H1 (cell line): ENCODE data around the gene IFNL3. TPM values are rescaled to one million over a fixed set of nuclear protein-coding genes. Genes with fewer than 3 reads are reported as not detected.

ENCODE experiments used
- CTCF ChIA-PET: fragments of 300-600 bp; sonication (Branson Sonifier 250); formaldehyde crosslinking; loops from one replicate; lab custom pipeline; 2021; ENCODE audit not compliant: partially characterized antibody; lab: Charles Lee
- POLR2A ChIA-PET: fragments of 300-600 bp; sonication (Branson Sonifier 250); formaldehyde crosslinking; loops from one replicate; lab custom pipeline; 2021; ENCODE audit warnings: inconsistent platforms; ENCODE audit not compliant: partially characterized antibody; lab: Charles Lee
- DNase-seq, 2 experiments: peaks; one replicate each; pipeline versions ENCODE4 v3.0.0 to v3.0.0-alpha.2; 2010 to 2022; ENCODE audit warnings: low spot score in 2 of 2, low read depth in 1 of 2, mixed read lengths in 1 of 2
- FAIRE-seq: peaks from 2 replicates; lab custom pipeline; 2011; peaks lifted over from hg19 to GRCh38; lab: Jason Lieb, UNC
- H2AFZ ChIP-seq: 2 replicates; pipeline ENCODE4 v1.8.1; 2012; ENCODE audit warnings: low read length, inconsistent platforms
- H2AK5ac ChIP-seq: 2 replicates; pipeline ENCODE4 v1.6.1; 2013; ENCODE audit warnings: low read depth, low read length
- H2BK120ac ChIP-seq: replicated peaks from 2 replicates; pipeline ENCODE3; 2013; ENCODE audit warnings: low read depth, low read length, inconsistent platforms
- H2BK12ac ChIP-seq: 2 replicates; pipeline ENCODE4 v1.6.1; 2013; ENCODE audit warnings: low read depth, low read length
- H2BK15ac ChIP-seq: 2 replicates; pipeline ENCODE4 v1.6.1; 2013; ENCODE audit warnings: low read length
- H2BK20ac ChIP-seq: 2 replicates; pipeline ENCODE4 v1.6.1; 2013; ENCODE audit warnings: low read length
- H2BK5ac ChIP-seq: 2 replicates; pipeline ENCODE4 v1.6.1; 2013; ENCODE audit warnings: low read depth, low read length
- H3K14ac ChIP-seq: 2 replicates; pipeline ENCODE4 v1.6.1; 2013; ENCODE audit warnings: inconsistent platforms; ENCODE audit not compliant: insufficient read length
- H3K18ac ChIP-seq: 2 replicates; pipeline ENCODE4 v1.6.1; 2013; ENCODE audit warnings: low read length; ENCODE audit errors: extremely low read depth
- H3K23ac ChIP-seq: 2 replicates; pipeline ENCODE4 v1.6.1; 2013; ENCODE audit warnings: inconsistent platforms; ENCODE audit not compliant: insufficient read length
- H3K23me2 ChIP-seq: 2 replicates; pipeline ENCODE4 v1.6.1; 2013; ENCODE audit warnings: low read depth, low read length
- H3K27ac ChIP-seq: 2 replicates; pipeline ENCODE4 v1.6.1; 2011; ENCODE audit warnings: low read depth, low read length, inconsistent platforms
- H3K27me3 ChIP-seq, 4 experiments: replicated peaks in 1 of 4; 1 replicate in 1 of 4; 2 replicates in 3 of 4; pipeline versions ENCODE4 v1.6.1 to v1.8.1; 2011 to 2013; ENCODE audit warnings: low read length in 3 of 4, mild to moderate bottlenecking in 3 of 4, inconsistent platforms in 2 of 4, mixed read lengths in 2 of 4, moderate library complexity in 1 of 4; ENCODE audit not compliant: control insufficient read depth in 3 of 4, insufficient read depth in 3 of 4; ENCODE audit errors: extremely low read depth in 1 of 4
- H3K36me3 ChIP-seq, 4 experiments: 2 replicates each; pipeline versions ENCODE4 v1.6.1 to v1.8.1; 2011 to 2013; ENCODE audit warnings: mild to moderate bottlenecking in 4 of 4, low read length in 3 of 4, moderate library complexity in 2 of 4, control low read depth in 1 of 4, inconsistent platforms in 1 of 4; ENCODE audit not compliant: insufficient read depth in 4 of 4, control insufficient read depth in 2 of 4
- H3K4ac ChIP-seq: replicated peaks from 2 replicates; pipeline ENCODE3; 2013; ENCODE audit warnings: low read length, low read depth, mixed read lengths, inconsistent platforms; ENCODE audit not compliant: insufficient read length
- H3K4me1 ChIP-seq, 4 experiments: replicated peaks in 1 of 4; 1 replicate in 1 of 4; 2 replicates in 3 of 4; pipeline versions ENCODE4 v1.6.1 to v1.8.1; 2011 to 2013; ENCODE audit warnings: low read length in 3 of 4, inconsistent platforms in 2 of 4, mixed read lengths in 1 of 4; ENCODE audit not compliant: insufficient read depth in 4 of 4, control insufficient read depth in 3 of 4
- H3K4me2 ChIP-seq, 2 experiments: 2 replicates each; pipeline versions ENCODE4 v1.6.1 to v1.8.1; 2011 to 2013; ENCODE audit warnings: low read depth in 2 of 2, low read length in 2 of 2, control low read depth in 1 of 2, inconsistent platforms in 1 of 2, mild to moderate bottlenecking in 1 of 2; ENCODE audit not compliant: insufficient read depth in 1 of 2
- H3K4me3 ChIP-seq, 4 experiments: fragments of 200-600, 300-600 bp in 1 of 4; sonication (generic), shearing (Covaris generic), sonication (Bioruptor Twin) in 1 of 4; 2 replicates each; pipeline versions ENCODE4 v1.5.1 to v1.8.1; 2011 to 2016; ENCODE audit warnings: low read length in 4 of 4, low read depth in 3 of 4, control low read depth in 2 of 4, inconsistent platforms in 2 of 4, mild to moderate bottlenecking in 2 of 4, mixed read lengths in 1 of 4, moderate library complexity in 1 of 4; ENCODE audit not compliant: insufficient read depth in 2 of 4; ENCODE audit errors: extremely low read depth in 1 of 4
- H3K56ac ChIP-seq: replicated peaks from 2 replicates; pipeline ENCODE3; 2013; ENCODE audit warnings: low read depth, mild to moderate bottlenecking, mixed read lengths, low read length, inconsistent platforms; ENCODE audit not compliant: insufficient read length
- H3K79me1 ChIP-seq: 2 replicates; pipeline ENCODE4 v1.6.1; 2013; ENCODE audit warnings: low read depth, low read length, control low read depth
- H3K79me2 ChIP-seq, 2 experiments: 2 replicates each; pipeline versions ENCODE4 v1.6.1 to v1.8.1; 2012 to 2013; ENCODE audit warnings: low read length in 2 of 2, mild to moderate bottlenecking in 2 of 2, inconsistent platforms in 1 of 2; ENCODE audit not compliant: insufficient read depth in 2 of 2, control insufficient read depth in 1 of 2
- H3K9ac ChIP-seq, 4 experiments: replicated peaks in 1 of 4; 1 replicate in 1 of 4; 2 replicates in 3 of 4; pipeline versions ENCODE4 v1.6.1 to v1.8.1; 2011 to 2013; ENCODE audit warnings: low read depth in 3 of 4, low read length in 3 of 4, control low read depth in 2 of 4, mild to moderate bottlenecking in 2 of 4, moderate library complexity in 2 of 4, inconsistent platforms in 1 of 4; ENCODE audit errors: extremely low read depth in 1 of 4
- H3K9me3 ChIP-seq, 2 experiments: 2 replicates each; pipeline versions ENCODE4 v1.6.1 to v1.8.1; 2012 to 2013; ENCODE audit warnings: mild to moderate bottlenecking in 2 of 2, moderate library complexity in 2 of 2, control low read depth in 1 of 2, inconsistent platforms in 1 of 2, low read depth in 1 of 2, low read length in 1 of 2, mixed read lengths in 1 of 2; ENCODE audit not compliant: insufficient read depth in 2 of 2
- H4K20me1 ChIP-seq, 2 experiments: replicated peaks in 1 of 2; 2 replicates each; pipeline versions ENCODE3 to v1.8.1; 2011 to 2013; ENCODE audit warnings: inconsistent platforms in 2 of 2, low read length in 2 of 2, mild to moderate bottlenecking in 1 of 2; ENCODE audit not compliant: insufficient read depth in 2 of 2, control insufficient read depth in 1 of 2
- H4K5ac ChIP-seq: 2 replicates; pipeline ENCODE4 v1.6.1; 2013; ENCODE audit warnings: low read length, low read depth, mixed read lengths, inconsistent platforms; ENCODE audit not compliant: insufficient read length
- H4K8ac ChIP-seq: 2 replicates; pipeline ENCODE4 v1.8.0; 2013; ENCODE audit warnings: mild to moderate bottlenecking, moderate library complexity, low read length, inconsistent platforms; ENCODE audit not compliant: insufficient read depth; ENCODE audit errors: extremely low read depth
- H4K91ac ChIP-seq: replicated peaks from 2 replicates; pipeline ENCODE3; 2013; ENCODE audit warnings: low read length, mixed read lengths, inconsistent platforms; ENCODE audit not compliant: insufficient read length
- BRCA1 ChIP-seq: IDR thresholded peaks from 2 replicates; pipeline ENCODE4 v1.6.1; 2012; ENCODE audit warnings: low read depth, low read length, improper control_type of control experiment
- CHD2 ChIP-seq: IDR thresholded peaks from 2 replicates; pipeline ENCODE4 v1.6.1; 2012; ENCODE audit warnings: low read length, improper control_type of control experiment
- KDM5A ChIP-seq: fragments of 200-600 bp; IDR thresholded peaks from 2 replicates; pipeline ENCODE4 v1.7.1; 2012; ENCODE audit warnings: mild to moderate bottlenecking, low read length, inconsistent platforms, mixed read lengths
- SAP30 ChIP-seq: fragments of 300-600 bp; sonication (generic); IDR thresholded peaks from 2 replicates; pipeline ENCODE4 v1.7.1; 2012; ENCODE audit warnings: low read length, moderate library complexity, mild to moderate bottlenecking, inconsistent platforms; ENCODE audit not compliant: insufficient read depth, insufficient replicate concordance
- TBP ChIP-seq: IDR thresholded peaks from 2 replicates; pipeline ENCODE4 v1.6.1; 2011; ENCODE audit warnings: low read depth, low read length, improper control_type of control experiment
- WGBS, 2 experiments: shearing (Covaris generic) in 1 of 2; methylation state at CpG; one replicate each; pipeline versions ENCODE4 v1.1.6 to v1.1.7; 2013 to 2015; ENCODE audit warnings: low lambda C conversion rate in 2 of 2, mixed read lengths in 2 of 2, inconsistent platforms in 1 of 2, low coverage in 1 of 2, missing lambda C conversion rate in 1 of 2; ENCODE audit not compliant: insufficient replicate concordance in 2 of 2, insufficient coverage in 1 of 2, insufficient read length in 1 of 2; ENCODE audit errors: extremely low coverage in 1 of 2, missing lambda C conversion rate in 1 of 2; 5-methylcytosine and 5-hydroxymethylcytosine counted together
- polyA plus RNA-seq, 7 experiments: library from polyadenylated mRNA; depleted of rRNA in 3 of 7; stranded (reverse) in 5 of 7; unstranded in 2 of 7; fragments of >200 nt in 5 of 7; fragments of 200-250 nt in 2 of 7; gene quantifications; 1 replicate in 5 of 7; 2 replicates in 1 of 7; 4 replicates in 1 of 7; pipeline versions ENCODE4 v1.2.1 to v1.2.3, GENCODE V29; 2011 to 2013; ENCODE audit warnings: missing spikeins in 2 of 7, mixed read lengths in 2 of 7
- total RNA-seq: library from RNA; stranded (reverse); fragmentation: NEBNext Ultra II Directional; extraction: Animal tissue kit (Norgen Biotek cat#: 25700); gene quantifications from 2 replicates; pipeline ENCODE4 v1.2.1, GENCODE V29; 2021
- TF ChIP-seq, protein P1 (sequence below): IDR thresholded peaks from 2 replicates; pipeline ENCODE4 v1.6.1; 2012; ENCODE audit warnings: inconsistent platforms

IFNL3 gene
- total and polyA plus RNA-seq, 2 of the 8 experiments (the other 6 are each of a cell fraction or from before 2014, with no cell fraction given) = 0.11 TPM; not detected in 1

DNA sequence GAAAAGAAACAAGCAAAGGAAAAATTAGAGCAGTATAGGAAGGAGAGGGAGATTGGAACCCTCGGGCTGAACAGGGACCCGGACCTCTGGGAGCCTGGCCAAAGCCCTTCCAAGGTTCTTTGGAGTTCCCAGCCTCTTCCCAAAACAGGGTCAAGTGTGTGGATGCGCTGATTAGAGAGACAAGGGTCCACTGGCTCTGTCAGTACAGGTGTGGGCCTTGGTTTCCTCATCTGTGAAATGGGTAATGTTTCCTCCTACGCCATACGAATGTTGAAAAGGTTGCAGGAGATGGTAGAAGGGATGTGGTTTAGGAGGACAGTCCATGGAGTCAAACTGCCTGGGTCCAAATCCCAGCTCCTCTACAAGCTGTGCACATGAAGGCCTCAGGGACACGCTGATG lies 38.7 kb downstream of the IFNL3 start:
- CTCF ChIA-PET = interaction anchor here (1.1 to 3.3 kb wide), 3 partner anchors 10 to 121 kb away, joined by 4 to 15 read pairs (median 5); partner anchors contain the start of gene NCCRP1
- no peak overlapping the region for H3K27ac ChIP-seq
- no peak overlapping the region for H2AFZ ChIP-seq
- H3K4ac ChIP-seq = no peak overlapping the region
- H3K79me2 ChIP-seq = no peaks in the 10 kb centered on the region
- no peak overlapping the region for H3K4me3 ChIP-seq
- no peaks in the 10 kb centered on the region for H3K23me2 ChIP-seq
- no peak overlapping the region for H2BK5ac ChIP-seq
- FAIRE-seq = no peak
- POLR2A ChIA-PET = no interaction called here
- H3K23ac ChIP-seq = no peak overlapping the region
- no peak overlapping the region for H2BK20ac ChIP-seq
- peaks cover 0 to 2% (median under 1%) of the 10 kb centered on the region in 4 experiments; a peak in 3 of 7 replicates for H3K4me1 ChIP-seq
- no peak overlapping the region for H3K56ac ChIP-seq
- H3K79me1 ChIP-seq = no peaks in the 10 kb centered on the region
- TF ChIP-seq BRCA1 = no peak
- no peak for TF ChIP-seq KDM5A
- TF ChIP-seq, protein P1, sequence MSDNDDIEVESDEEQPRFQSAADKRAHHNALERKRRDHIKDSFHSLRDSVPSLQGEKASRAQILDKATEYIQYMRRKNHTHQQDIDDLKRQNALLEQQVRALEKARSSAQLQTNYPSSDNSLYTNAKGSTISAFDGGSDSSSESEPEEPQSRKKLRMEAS = no peak
- no peak for TF ChIP-seq SAP30
- TF ChIP-seq CHD2 = no peak
- no peak for TF ChIP-seq TBP
- no peaks in the 10 kb centered on the region for H4K20me1 ChIP-seq
- no peak overlapping the region for H3K9ac ChIP-seq
- H3K9me3 ChIP-seq = no peaks in the 10 kb centered on the region
- WGBS, 2 experiments = 82% methylated on average over 5 of the region's 6 CpGs; no CpG with 5 or more reads in 1 of the 2 experiments
- H2BK15ac ChIP-seq = no peak overlapping the region
- no peak for DNase-seq
- H3K36me3 ChIP-seq = no peaks in the 10 kb centered on the region
- no peak overlapping the region for H4K91ac ChIP-seq
- peaks cover 4 to 23% (median 13%) of the 10 kb centered on the region in 4 experiments; a peak in 6 of 7 replicates for H3K27me3 ChIP-seq
- H2AK5ac ChIP-seq = no peak overlapping the region
- H4K5ac ChIP-seq = no peak overlapping the region
- no peak overlapping the region for H2BK12ac ChIP-seq
- no peak overlapping the region for H2BK120ac ChIP-seq
- no peak overlapping the region for H3K14ac ChIP-seq
- no peak overlapping the region for H3K18ac ChIP-seq
- H3K4me2 ChIP-seq = no peak overlapping the region
- H4K8ac ChIP-seq = no peak overlapping the region
